HG02678 (cell line): ENCODE data around the gene DENND1C.

ENCODE experiments used
- ATAC-seq: cut with Tn5 transposase; IDR thresholded peaks from one replicate; pipeline ENCODE4 v1.9.1; 2021; ENCODE audit warnings: mild to moderate bottlenecking, moderate library complexity; ENCODE audit not compliant: unreplicated experiment

Gene DENND1C, protein sequence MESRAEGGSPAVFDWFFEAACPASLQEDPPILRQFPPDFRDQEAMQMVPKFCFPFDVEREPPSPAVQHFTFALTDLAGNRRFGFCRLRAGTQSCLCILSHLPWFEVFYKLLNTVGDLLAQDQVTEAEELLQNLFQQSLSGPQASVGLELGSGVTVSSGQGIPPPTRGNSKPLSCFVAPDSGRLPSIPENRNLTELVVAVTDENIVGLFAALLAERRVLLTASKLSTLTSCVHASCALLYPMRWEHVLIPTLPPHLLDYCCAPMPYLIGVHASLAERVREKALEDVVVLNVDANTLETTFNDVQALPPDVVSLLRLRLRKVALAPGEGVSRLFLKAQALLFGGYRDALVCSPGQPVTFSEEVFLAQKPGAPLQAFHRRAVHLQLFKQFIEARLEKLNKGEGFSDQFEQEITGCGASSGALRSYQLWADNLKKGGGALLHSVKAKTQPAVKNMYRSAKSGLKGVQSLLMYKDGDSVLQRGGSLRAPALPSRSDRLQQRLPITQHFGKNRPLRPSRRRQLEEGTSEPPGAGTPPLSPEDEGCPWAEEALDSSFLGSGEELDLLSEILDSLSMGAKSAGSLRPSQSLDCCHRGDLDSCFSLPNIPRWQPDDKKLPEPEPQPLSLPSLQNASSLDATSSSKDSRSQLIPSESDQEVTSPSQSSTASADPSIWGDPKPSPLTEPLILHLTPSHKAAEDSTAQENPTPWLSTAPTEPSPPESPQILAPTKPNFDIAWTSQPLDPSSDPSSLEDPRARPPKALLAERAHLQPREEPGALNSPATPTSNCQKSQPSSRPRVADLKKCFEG

GRCh38 chr19:6481541-6482342, at the start of gene DENND1C:
Gene DENND1C (minus strand): TSS chr19:6481787. CDS start chr19:6481695, 92 bp downstream.
- peak; percentile 76 for ATAC-seq

DNA sequence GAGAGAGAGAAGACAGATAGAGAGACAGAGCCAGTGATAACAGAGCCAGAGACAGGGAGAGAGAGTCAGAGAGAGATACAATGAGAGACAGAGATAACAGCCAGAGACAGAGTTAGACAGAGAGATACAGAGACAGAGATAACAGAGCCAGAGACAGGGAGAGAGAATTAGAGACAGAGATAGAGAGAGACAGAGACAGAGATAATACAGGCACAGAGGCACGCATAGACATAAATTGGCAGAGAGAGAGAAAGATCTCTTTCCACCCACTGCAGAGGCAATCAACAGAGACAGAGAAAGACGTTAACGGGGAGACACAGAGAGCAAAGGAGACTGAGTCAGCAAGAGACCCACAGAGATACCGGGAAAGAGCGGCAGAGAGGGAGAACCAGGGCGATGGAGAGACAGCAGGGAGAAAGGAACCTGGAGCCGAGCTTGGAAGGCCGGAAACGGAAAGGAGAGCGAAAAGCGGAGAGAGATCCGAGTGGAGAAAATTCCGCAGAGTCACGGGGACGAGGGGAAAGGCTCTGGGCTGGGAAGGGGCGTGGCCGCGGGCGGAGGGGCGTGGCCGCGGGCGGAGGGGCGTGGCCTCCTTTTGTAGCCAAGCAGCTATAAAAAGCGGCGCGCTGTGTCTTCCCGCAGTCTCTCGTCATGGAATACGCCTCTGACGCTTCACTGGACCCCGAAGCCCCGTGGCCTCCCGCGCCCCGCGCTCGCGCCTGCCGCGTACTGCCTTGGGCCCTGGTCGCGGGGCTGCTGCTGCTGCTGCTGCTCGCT, 49.0 kb upstream of the DENND1C start, which contains the start of gene TNFSF9:
TNFSF9 (plus strand) TSS at position 641 of the 777 bp plus-strand sequence; CDS start at position 652, 11 bp downstream.
- ATAC-seq = peak; percentile 43

GRCh38 chr19:6529937-6530385, 48.4 kb upstream of the DENND1C start:
- no peak for ATAC-seq

DNA sequence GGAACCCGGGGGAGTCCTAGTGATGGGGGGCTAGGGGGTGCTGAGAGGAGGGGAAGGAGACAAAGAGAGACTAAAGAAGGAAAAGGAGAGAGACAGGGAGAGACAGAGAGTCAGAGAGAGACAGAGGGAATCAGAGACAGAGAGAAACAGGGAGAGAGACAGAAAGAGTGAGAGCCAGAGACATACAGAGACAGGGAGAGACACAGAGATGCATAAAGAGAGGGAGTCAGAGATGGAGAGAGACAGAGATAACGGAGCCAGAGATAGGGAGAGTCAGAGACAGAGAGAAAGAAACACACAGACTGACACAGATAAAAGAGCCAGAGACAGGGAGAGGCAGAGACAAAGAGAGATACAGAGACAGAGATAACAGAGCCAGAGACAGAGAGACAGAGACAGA, 47.8 kb upstream of the DENND1C start:
- no peak for ATAC-seq

DNA sequence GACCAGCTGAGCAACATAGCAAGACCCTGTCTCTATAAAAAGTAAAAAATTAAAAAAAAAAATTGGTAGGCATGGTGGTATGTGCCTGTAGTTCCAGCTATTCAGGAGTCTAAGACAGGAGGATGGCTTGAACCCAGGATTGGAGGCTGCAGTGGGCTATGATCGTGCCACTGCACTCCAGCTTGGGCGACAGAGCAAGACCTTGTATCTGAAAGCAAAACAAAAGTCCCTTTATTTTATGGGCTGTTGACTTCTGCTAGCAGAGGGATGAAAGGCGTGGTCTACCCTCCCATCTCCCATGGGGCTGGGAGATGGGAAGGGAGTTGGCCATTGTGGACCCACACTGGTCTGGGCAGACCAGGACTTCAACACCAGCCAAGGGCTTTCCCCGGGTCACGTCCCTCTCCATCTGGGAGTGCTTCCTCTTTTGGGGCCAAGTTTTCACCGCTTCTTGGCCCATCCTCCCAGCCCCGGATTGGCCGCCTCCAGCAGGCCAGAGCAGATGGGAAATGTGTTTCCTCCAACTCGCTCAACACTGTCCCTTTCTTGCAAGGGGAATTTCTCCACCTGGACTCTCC, 47.0 kb upstream of the DENND1C start:
- no peak for ATAC-seq

DNA sequence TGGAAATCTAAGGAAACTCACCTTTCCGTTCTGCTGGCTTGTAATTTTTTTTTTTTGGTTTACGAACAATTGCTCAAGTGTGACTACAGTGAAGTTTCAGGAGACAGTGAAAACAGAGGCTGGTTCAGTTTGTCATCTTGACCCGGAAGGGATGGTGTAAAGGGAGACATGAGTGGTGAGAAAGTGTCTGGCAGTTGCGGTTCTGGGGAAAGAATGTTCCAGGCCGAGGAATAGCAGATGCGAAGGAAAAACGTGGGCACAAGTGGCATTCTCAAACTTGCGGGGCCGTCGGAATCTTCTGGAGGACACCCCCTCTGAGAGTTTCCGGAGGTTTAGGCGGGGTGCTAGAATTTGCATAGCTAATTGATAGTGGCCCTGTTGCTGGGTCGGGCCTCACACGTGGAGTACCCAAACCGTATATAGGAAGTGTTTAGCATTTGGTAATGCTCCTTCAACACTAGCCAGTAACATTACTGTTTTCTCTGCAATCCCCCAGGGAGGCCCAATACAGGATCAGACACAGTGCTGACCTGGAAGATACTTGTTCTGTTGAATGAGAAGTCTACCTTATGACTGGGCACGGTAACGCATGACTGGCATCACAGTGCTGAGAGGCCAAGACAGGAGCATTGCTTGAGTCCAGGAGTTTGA, 46.4 kb upstream of the DENND1C start:
- ATAC-seq = peak; percentile 48

GRCh38 chr19:6524311-6524710, 42.7 kb upstream of the DENND1C start:
- ATAC-seq = no peak

DNA sequence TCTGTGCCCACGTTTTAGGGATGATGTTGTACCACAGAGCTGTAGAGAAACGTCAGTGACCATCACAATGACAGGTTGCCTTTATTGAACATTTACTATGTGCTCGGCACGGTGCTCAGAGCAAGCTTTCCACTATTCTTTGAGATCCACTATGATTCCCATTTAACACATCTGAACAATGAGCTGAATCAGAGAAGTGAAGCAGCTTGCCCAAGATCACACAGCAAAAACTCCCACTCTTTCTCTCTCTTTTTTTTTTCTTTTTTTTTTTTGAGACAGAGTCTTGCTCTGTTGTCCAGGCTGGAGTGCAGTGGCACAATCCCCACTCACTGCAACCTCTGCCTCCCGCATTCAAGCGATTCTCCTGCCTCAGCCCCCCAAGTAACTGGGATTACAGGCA, 41.1 kb upstream of the DENND1C start:
- no peak for ATAC-seq

- peak; percentile 40 for ATAC-seq
Measured at GRCh38 chr19:6521718-6522646, 40.4 kb upstream of the DENND1C start.

- ATAC-seq = no peak
Measured at GRCh38 chr19:6519289-6519688, 37.7 kb upstream of the DENND1C start.

DNA sequence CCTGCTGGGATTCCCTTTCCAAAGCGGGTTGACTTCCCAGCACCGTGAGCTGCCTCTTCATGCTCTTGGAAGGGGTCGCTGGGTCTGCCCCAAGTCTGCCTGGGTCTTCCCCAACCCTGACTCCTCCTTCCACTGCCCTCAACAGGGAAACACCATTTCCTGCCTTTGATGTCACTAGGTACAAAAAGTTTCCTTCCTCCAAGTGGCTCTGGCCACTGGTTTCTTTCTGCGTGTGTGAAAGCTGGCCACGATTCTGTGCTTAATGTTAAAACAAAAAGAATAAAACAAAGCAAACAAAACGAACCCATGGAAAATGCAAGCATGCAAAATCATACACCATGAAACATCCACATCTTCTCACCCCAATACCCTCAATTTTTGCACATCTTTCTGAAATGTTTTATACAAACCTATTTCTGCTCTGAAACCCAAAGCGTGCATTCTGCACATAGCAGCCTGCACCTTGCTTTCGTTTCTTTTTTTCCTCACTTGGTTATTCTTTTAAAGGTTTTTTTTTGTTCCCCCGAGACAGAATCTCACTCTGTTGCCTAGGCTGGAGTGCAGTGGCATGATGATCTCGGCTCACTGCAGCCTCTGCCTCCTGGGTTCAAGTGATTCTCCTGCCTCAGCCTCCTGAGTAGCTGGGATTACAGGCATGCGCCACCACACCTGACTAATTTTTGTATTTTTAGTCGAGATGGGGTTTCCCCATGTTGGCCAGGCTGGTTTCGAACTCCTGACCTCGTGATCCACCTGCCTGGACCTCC, 36.7 kb upstream of the DENND1C start:
- ATAC-seq = no peak

DNA sequence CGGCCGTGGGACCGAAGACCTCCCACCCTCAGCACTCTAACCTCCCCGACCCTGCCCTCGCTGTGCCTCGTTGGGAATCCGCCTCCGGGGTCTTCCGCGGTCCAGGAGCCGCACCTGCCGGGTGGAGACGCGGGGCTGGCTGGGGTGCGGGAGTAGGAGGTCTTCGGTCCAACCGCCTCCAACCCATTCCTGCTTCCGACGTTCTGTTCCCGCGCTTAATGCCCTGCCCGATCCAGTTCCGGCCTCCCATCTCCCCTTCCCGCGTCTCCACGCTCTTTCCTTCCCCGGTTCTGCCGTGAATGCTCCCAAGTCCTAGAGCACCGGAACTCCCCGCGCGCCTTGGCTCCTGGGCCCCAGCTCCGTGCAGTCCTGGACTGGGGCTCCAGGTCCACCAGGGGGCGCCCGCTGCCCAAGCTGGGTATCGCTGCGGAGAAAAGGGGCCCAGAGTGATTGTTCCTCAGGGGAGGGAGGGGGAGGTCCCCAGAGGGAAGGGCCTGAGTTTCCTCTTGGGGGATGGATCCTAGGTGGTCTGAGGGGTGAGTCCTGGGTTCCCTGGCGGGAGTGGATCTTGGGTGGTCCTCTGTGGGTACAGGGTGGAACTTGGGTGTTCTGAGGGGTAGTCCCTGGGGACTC, 35.2 kb upstream of the DENND1C start:
- ATAC-seq = peak; percentile 44

DNA sequence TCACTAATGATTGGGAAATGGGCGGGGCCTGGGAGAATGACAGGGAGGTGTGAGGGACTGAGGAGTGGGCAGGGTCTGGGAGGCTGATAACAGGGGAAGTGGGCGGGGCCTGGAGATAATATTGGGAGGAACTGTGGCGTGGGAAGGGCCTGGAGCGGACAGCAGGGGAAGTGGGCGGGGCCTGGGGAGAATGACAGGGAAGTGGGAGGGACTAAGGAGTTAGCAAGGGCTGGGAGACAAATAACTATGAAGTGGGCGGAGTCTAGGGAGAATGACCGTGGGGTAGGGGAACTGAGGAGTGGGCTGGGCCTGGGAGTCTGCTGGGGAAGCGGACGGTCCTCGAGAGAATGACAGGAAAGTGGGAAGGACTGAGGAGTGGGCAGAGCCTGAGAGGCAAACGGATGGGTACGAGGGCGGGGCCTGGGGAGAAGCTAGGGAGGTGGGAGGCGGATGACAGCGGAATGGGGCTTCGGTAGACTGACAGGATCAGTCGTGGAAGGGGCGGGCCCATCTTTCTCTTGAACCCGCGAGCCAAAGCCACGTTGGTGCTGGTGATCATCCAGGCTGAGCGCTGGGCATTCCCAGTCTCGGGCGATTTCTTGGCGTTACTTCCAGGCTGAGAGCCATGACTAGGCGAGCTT, 34.6 kb upstream of the DENND1C start:
- ATAC-seq = peak; percentile 42

DNA sequence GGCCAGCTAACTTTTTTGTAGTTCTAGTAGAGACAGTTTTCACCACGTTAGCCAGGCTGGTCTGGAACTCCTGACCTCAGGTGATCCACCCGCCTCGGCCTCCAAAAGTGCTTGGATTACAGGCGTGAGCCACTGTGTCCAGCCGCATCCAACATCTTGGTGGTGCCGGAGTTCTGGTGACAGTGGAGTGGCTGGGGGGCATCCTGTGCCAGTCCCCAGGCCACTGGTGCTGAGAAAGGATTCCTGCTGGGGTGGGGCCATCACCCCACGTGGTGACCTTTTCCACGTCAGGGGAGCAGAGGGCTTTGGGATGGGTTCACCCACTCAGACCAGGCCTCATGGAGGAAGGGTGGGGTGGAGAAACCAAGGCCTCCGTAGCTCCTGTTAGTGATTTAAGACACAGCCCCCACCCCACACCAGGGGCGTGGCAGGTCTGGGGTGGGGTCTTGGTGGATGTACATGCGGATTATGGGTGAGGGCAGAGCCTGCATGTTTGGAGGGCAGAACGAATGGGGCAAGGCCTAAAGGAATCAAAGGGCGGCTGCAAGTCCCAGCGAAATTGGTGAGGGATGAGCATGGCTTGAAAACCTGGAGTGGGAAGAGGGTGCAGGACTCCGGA, 33.4 kb upstream of the DENND1C start:
- ATAC-seq = no peak

GRCh38 chr19:6514089-6514488, 32.5 kb upstream of the DENND1C start:
- no peak for ATAC-seq

DNA sequence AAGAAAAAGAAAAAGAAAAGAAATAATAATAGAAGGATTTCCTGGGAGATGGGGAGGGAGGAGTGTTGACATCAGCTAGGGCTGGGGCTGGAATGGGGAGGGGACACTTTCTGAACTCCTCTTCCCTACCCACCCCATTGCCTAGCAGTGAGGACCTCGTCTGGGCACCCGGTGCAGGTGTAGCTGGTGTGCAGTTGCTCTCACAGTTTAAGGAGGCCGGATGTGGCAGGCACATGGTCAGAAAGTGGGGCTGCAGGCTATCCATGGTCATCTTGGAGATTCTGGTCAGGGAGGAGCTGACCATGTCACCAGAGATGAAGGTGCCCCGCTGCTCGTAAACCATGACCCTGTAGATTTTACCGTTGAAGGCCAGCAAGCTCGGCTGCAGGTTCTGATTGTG, 29.0 kb upstream of the DENND1C start:
- ATAC-seq = no peak
